Measurements from ENCODE around the gene MFSD12.

The MFSD12 gene

GRCh38 chr19:3544742-3545668 is 12.4 kb downstream of the MFSD12 start:
- peak overlapping the region; percentile 64 for H3K27ac ChIP-seq
- H3K4me3 ChIP-seq (ENCODE audit: low read depth in 1 of 2, low read length in 1 of 2), result no peak overlapping the region
- H3K4me1 ChIP-seq (ENCODE audit: control insufficient read depth in 1 of 2, insufficient read depth in 1 of 2, low read depth in 1 of 2, low read length in 1 of 2), result peaks cover 32 to 39% of the 10 kb centered on the region in 2 experiments
- peak; percentile 95 for TF ChIP-seq CTCF (IDR thresholded peaks at IDR 0.05)
- H3K27me3 ChIP-seq, result no peaks in the 10 kb centered on the region
- peaks cover 46% of the 10 kb centered on the region for H3K36me3 ChIP-seq
- H3K9me3 ChIP-seq, result no peaks in the 10 kb centered on the region

- H3K9me3 ChIP-seq, result no peaks in the 10 kb centered on the region
- H3K4me1 ChIP-seq (ENCODE audit: control insufficient read depth in 1 of 2, insufficient read depth in 1 of 2, low read depth in 1 of 2, low read length in 1 of 2), result peaks cover 24 to 30% of the 10 kb centered on the region in 2 experiments
- H3K27me3 ChIP-seq, result no peaks in the 10 kb centered on the region
- H3K27ac ChIP-seq, result no peak overlapping the region
- peaks cover 52% of the 10 kb centered on the region for H3K36me3 ChIP-seq
- no peak overlapping the region for H3K4me3 ChIP-seq (ENCODE audit: low read depth in 1 of 2, low read length in 1 of 2)
- TF ChIP-seq CTCF (IDR thresholded peaks at IDR 0.05), result no peak
These were observed 13.4 kb downstream of the MFSD12 start for GRCh38 chr19:3544058-3544376.

GRCh38 chr19:3543150-3544057 is 14.0 kb downstream of the MFSD12 start:
- Histone ChIP-seq H3K9me3 (no peaks in the 10 kb centered on the region), H3K27me3 (no peaks in the 10 kb centered on the region), H3K36me3 (peaks cover 59% of the 10 kb centered on the region), H3K27ac (no peak overlapping the region), H3K4me3 (ENCODE audit: low read depth in 1 of 2, low read length in 1 of 2) (no peak overlapping the region), H3K4me1 (ENCODE audit: control insufficient read depth in 1 of 2, insufficient read depth in 1 of 2, low read depth in 1 of 2, low read length in 1 of 2) (peaks cover 17 to 24% of the 10 kb centered on the region in 2 experiments)
- TF ChIP-seq CTCF (IDR thresholded peaks at IDR 0.05), result no peak

GRCh38 chr19:3539756-3540118 is 17.6 kb downstream of the MFSD12 start:
- Histone ChIP-seq H3K4me3 (ENCODE audit: low read depth in 1 of 2, low read length in 1 of 2) (no peak overlapping the region), H3K9me3 (no peaks in the 10 kb centered on the region), H3K4me1 (ENCODE audit: control insufficient read depth in 1 of 2, insufficient read depth in 1 of 2, low read depth in 1 of 2, low read length in 1 of 2) (peaks cover 5 to 6% of the 10 kb centered on the region in 2 experiments), H3K27me3 (no peaks in the 10 kb centered on the region), H3K27ac (no peak overlapping the region), H3K36me3 (peaks cover 68% of the 10 kb centered on the region)
- no peak for TF ChIP-seq CTCF (IDR thresholded peaks at IDR 0.05)

- H3K27me3 ChIP-seq, result no peaks in the 10 kb centered on the region
- peaks cover 4 to 5% of the 10 kb centered on the region in 2 experiments for H3K4me1 ChIP-seq (ENCODE audit: control insufficient read depth in 1 of 2, insufficient read depth in 1 of 2, low read depth in 1 of 2, low read length in 1 of 2)
- peaks cover 68% of the 10 kb centered on the region for H3K36me3 ChIP-seq
- no peak within 1 kb of the TSS for H3K4me3 ChIP-seq (ENCODE audit: low read depth in 1 of 2, low read length in 1 of 2)
- H3K27ac ChIP-seq, result peak within 1 kb of the TSS; percentile 50
- TF ChIP-seq CTCF (IDR thresholded peaks at IDR 0.05), result no peak
- no peaks in the 10 kb centered on the region for H3K9me3 ChIP-seq
These were observed 18.2 kb downstream of the MFSD12 start, which contains the start of gene TEKTIP1 for GRCh38 chr19:3538965-3539755. Gene TEKTIP1, plus strand, starts transcription at chr19:3539174. Its CDS starts 4 bp downstream, at chr19:3539178.

Measured in neutrophil (primary cell).